ENCODE results near the gene IL1R1. TPM values are rescaled to one million over a fixed set of nuclear protein-coding genes. Genes with fewer than 3 reads are reported as not detected.

The IL1R1 gene
- 100 to 1,000 TPM in 1 of 4 donors, 10 to 100 TPM in 3; 20.0 to 157 (median 38.9) TPM for total RNA-seq

DNA sequence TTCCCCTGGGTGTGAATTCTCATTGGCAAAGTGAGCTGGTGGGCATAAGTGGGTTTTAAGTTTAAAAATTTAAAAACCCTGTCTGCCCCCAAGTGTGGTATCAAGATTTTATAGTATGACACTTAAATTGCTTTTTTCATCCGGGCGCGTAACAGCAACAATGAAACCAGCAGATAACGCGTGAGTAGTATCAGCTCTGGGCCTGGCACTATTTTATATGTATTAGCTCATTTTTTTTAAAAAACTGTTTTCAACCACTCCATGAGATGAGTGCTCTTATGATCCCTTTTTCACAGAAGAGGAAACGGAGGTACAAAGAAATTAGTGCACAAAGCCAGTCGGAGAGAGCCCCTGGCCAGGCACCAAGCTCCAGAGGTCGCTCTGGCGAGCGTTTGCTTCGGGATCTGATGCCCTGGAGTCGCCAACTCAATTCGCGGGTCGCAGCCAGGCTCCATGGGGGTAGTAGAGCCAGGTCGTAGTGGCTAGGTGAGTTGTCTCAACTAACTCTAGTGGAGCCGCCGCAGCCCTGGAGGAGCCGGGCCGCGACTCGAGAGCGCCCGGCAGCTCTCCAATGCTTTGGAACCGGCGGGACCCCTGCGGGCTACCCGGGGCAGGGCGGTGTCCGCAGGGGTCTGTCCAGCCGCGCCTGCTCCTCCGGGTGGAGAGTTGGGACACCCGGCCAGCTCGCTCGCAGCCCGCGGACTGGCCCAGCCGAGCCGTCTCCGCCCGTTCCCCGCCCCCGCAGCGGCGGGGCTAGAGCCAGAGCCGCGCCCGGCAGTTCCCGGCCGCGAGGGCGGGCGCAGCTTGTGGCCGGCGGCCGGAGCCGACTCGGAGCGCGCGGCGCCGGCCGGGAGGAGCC, at the start of gene IL1R1:
Gene IL1R1, plus strand, starts transcription at position 777 of the 859 bp plus-strand sequence. CDS start 14,979 bp downstream, outside the sequence.
- Histone ChIP-seq H3K27me3 (no peaks in the 10 kb centered on the region), H3K4me1 (no peaks in the 10 kb centered on the region), H3K9me3 (peaks cover 0 to 6% (median 2%) of the 10 kb centered on the region in 4 donors), H3K36me3 (peaks cover 0 to 5% (median 0%) of the 10 kb centered on the region in 3 donors), H3K27ac (peak within 1 kb of the TSS; percentile 72 to 93 (median 88)), H3K4me3 (peak within 1 kb of the TSS; percentile 35 to 73 (median 54))
- peak in 1 of 2 donors; percentile 42 for TF ChIP-seq POLR2A (IDR thresholded peaks at IDR 0.05)
- TF ChIP-seq CTCF (IDR thresholded peaks at IDR 0.05): no peak
- peak in 2 of 3 donors; percentile 74 to 79 for DNase-seq

DNA sequence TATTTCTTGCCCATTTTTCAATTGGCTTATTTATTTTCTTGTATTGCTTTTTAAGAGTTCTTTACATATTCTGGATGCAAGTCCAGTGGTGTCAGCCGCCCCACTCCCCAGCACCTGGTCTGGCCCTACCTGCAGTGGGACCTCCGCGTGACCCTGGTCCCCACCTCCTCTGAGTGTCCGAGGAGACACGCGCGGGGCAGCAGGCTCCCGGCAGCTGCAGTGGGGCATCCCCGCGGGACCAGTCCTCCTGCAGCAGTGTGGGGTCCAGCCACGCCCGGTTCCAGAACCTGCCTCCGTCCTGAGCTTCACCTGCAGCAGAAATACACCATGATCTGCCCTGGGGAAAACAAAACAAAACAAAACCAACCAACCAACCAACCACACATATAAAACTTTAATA, 48.9 kb upstream of the IL1R1 start:
- Histone ChIP-seq H3K27ac (no peak overlapping the region), H3K36me3 (no peaks in the 10 kb centered on the region), H3K9me3 (no peaks in the 10 kb centered on the region), H3K4me3 (no peak overlapping the region), H3K27me3 (no peaks in the 10 kb centered on the region), H3K4me1 (no peaks in the 10 kb centered on the region)
- no peak for DNase-seq
- no peak for TF ChIP-seq POLR2A (IDR thresholded peaks at IDR 0.05)
- TF ChIP-seq CTCF (IDR thresholded peaks at IDR 0.05): no peak

- Histone ChIP-seq H3K27me3 (no peaks in the 10 kb centered on the region), H3K27ac (no peak overlapping the region), H3K9me3 (no peaks in the 10 kb centered on the region), H3K4me3 (no peak overlapping the region), H3K4me1 (no peaks in the 10 kb centered on the region), H3K36me3 (no peaks in the 10 kb centered on the region)
- TF ChIP-seq POLR2A (IDR thresholded peaks at IDR 0.05) (no peak), CTCF (IDR thresholded peaks at IDR 0.05) (no peak)
- peak in 1 of 3 donors; percentile 66 for DNase-seq
These were observed 47.6 kb upstream of the IL1R1 start for GRCh38 chr2:102094917-102095316.

DNA sequence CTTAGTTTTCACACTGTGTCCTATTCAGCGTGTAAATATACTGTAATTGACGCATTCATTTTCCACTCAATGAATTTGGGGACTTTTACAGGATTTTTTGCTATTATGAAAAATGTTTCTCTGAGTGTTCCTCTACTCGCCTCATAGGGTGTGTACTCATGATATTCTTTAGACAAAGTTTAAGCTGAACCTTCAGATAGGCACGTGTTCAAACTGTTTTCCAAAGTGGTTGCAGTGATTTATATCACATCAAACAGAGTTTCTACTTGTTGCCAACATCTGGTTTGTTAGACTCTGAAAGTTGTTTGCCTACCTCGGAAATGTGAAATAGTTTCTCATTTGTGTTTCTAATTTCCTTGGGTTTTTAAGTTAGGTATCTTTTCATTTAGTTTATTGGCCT, 46.4 kb upstream of the IL1R1 start:
- TF ChIP-seq POLR2A (IDR thresholded peaks at IDR 0.05): no peak
- TF ChIP-seq CTCF (IDR thresholded peaks at IDR 0.05): no peak
- H3K27ac ChIP-seq: no peak overlapping the region

GRCh38 chr2:102098756-102099155, 43.8 kb upstream of the IL1R1 start:
- DNase-seq: no peak
- Histone ChIP-seq H3K9me3 (no peaks in the 10 kb centered on the region), H3K36me3 (no peaks in the 10 kb centered on the region), H3K27ac (no peak overlapping the region), H3K27me3 (no peaks in the 10 kb centered on the region), H3K4me1 (no peaks in the 10 kb centered on the region), H3K4me3 (no peak overlapping the region)
- TF ChIP-seq POLR2A (IDR thresholded peaks at IDR 0.05) (no peak), CTCF (IDR thresholded peaks at IDR 0.05) (no peak)

More for the DNA sequence above, 46.4 kb upstream of the IL1R1 start:
- Histone ChIP-seq H3K27me3 (no peaks in the 10 kb centered on the region), H3K36me3 (no peaks in the 10 kb centered on the region), H3K9me3 (no peaks in the 10 kb centered on the region), H3K4me3 (no peak overlapping the region), H3K4me1 (no peaks in the 10 kb centered on the region)
- DNase-seq: no peak
